ENCODE results near the gene PDLIM1. TPM values are rescaled to one million over a fixed set of nuclear protein-coding genes. Genes with fewer than 3 reads are reported as not detected.

PDLIM1 gene
- total and polyA plus RNA-seq, 5 donors from 2014 or later = 0.83 to 7.3 (median 2.6) TPM; not detected in 1

DNA sequence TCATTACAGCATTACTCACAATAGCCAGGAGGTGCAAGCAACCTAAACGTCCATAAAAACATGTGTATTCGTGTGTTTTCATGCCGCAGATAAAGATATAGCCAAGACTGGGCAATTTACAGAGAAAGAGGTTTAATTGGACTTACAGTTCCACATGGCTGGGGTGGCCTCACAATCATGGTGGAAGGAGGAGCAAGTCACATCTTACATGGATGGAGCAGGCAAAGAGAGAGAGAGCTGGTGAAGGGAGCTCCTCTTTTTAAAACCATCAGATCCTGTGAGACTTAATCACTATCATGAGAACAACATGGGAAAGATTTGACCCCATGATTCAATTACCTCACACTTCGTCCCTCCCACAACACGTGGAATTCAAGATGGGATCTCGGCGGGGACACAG is 33.0 kb downstream of the PDLIM1 start:
- no peak for ATAC-seq (ENCODE audit: low read depth in 2 of 2)

DNA sequence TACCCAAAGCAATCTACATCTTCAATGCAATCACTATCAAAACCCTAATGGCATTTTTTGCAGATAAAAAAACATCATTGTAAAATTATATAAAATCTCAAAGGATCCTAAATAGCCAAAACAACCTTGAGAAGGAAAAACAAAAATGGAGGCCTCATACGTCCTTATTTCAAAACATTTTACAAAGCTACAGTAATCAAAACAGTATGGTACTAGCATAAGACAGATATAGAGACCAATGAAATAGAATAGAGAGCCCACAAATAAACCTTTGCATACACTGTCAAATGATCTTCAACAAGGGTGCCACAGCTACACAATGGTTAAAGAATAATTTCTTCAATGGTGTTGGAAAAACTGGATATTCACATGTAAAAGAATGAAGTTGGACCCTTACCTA is 34.5 kb downstream of the PDLIM1 start:
- DNase-seq = no peak
- Mint-ChIP-seq H3K4me3 (no peak overlapping the region), H3K27ac (no peak overlapping the region), H3K9me3 (peaks cover 0 to 2% (median 0%) of the 10 kb centered on the region in 7 donors), H3K27me3 (peaks cover 15% of the 10 kb centered on the region), H3K4me1 (no peaks in the 10 kb centered on the region), H3K36me3 (no peaks in the 10 kb centered on the region)
- Histone ChIP-seq H3K4me1 (ENCODE audit: control insufficient read depth, insufficient read depth, low read length, poor library complexity, severe bottlenecking) (no peaks in the 10 kb centered on the region), H3K9me3 (ENCODE audit: control insufficient read depth in 2 of 2, low read length in 2 of 2) (no peaks in the 10 kb centered on the region), H3K4me3 (ENCODE audit: low read depth, low read length) (no peak overlapping the region), H3K36me3 (ENCODE audit: control insufficient read depth, insufficient read depth, low read length) (no peaks in the 10 kb centered on the region), H3K27me3 (ENCODE audit: control insufficient read depth, insufficient read depth, low read length) (no peaks in the 10 kb centered on the region), H3K27ac (ENCODE audit: insufficient read depth, low read length, poor library complexity, severe bottlenecking) (no peak overlapping the region)
- ATAC-seq (ENCODE audit: low read depth in 2 of 2) = no peak

More for the DNA sequence above, 33.0 kb downstream of the PDLIM1 start:
- Histone ChIP-seq H3K36me3 (ENCODE audit: control insufficient read depth, insufficient read depth, low read length) (no peaks in the 10 kb centered on the region), H3K27me3 (ENCODE audit: control insufficient read depth, insufficient read depth, low read length) (no peaks in the 10 kb centered on the region), H3K27ac (ENCODE audit: insufficient read depth, low read length, poor library complexity, severe bottlenecking) (no peak overlapping the region), H3K4me3 (ENCODE audit: low read depth, low read length) (no peak overlapping the region), H3K9me3 (ENCODE audit: control insufficient read depth in 2 of 2, low read length in 2 of 2) (no peaks in the 10 kb centered on the region), H3K4me1 (ENCODE audit: control insufficient read depth, insufficient read depth, low read length, poor library complexity, severe bottlenecking) (no peaks in the 10 kb centered on the region)
- Mint-ChIP-seq H3K27ac (no peak overlapping the region), H3K4me3 (no peak overlapping the region), H3K9me3 (peaks cover 0 to 2% (median 0%) of the 10 kb centered on the region in 7 donors), H3K4me1 (no peaks in the 10 kb centered on the region), H3K27me3 (peaks cover 11% of the 10 kb centered on the region), H3K36me3 (no peaks in the 10 kb centered on the region)
- no peak for DNase-seq

DNA sequence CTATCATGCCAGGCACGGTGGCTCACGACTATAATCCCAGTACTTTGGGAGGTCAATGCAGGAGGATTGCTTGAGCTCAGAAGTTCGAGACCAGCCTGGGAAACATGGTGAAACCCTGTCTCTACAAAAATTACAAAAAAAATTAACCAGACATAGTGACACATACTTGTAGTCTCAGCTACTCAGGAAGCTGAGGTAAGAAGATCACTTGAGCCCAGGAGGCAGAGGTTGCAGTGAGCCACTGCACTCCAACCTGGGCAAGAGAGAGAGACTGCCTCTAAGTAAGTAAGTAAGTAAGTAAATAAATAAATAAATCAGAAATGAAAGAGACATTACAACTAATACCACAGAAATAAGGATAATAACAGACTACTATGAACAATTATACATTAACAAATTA is 36.2 kb downstream of the PDLIM1 start:
- H3K4me1 Mint-ChIP-seq = no peaks in the 10 kb centered on the region
- Histone ChIP-seq H3K36me3 (ENCODE audit: control insufficient read depth, insufficient read depth, low read length) (no peaks in the 10 kb centered on the region), H3K4me3 (ENCODE audit: low read depth, low read length) (no peak overlapping the region), H3K4me1 (ENCODE audit: control insufficient read depth, insufficient read depth, low read length, poor library complexity, severe bottlenecking) (no peaks in the 10 kb centered on the region), H3K27ac (ENCODE audit: insufficient read depth, low read length, poor library complexity, severe bottlenecking) (no peak overlapping the region), H3K9me3 (ENCODE audit: control insufficient read depth in 2 of 2, low read length in 2 of 2) (no peaks in the 10 kb centered on the region), H3K27me3 (ENCODE audit: control insufficient read depth, insufficient read depth, low read length) (no peaks in the 10 kb centered on the region)
- no peak for DNase-seq
- H3K4me3 Mint-ChIP-seq = no peak overlapping the region
- no peaks in the 10 kb centered on the region for H3K36me3 Mint-ChIP-seq
- H3K27ac Mint-ChIP-seq = no peak overlapping the region
- H3K9me3 Mint-ChIP-seq = peaks cover 0 to 2% (median 0%) of the 10 kb centered on the region in 7 donors
- no peak for ATAC-seq (ENCODE audit: low read depth in 2 of 2)
- peaks cover 18% of the 10 kb centered on the region for H3K27me3 Mint-ChIP-seq

DNA sequence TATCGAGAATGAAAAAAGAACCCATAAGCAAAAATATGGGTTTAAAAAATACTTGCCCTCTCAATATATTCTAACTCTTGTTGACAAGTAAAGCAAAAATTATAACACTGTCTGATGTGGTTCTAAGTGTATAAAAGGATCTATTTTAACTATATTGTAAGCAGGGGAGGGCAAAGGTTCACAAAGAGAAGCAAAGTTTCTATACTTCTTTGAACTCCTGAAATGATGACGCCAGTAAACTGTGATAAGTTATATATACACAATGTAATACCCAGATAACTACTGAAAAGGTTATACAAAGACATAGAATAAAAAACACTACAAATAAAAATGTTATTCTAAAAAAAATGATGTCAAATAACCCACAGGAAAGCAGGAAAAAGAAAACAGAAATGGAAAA is 37.1 kb downstream of the PDLIM1 start:
- no peak overlapping the region for H3K4me3 Mint-ChIP-seq
- no peaks in the 10 kb centered on the region for H3K27me3 ChIP-seq (ENCODE audit: control insufficient read depth, insufficient read depth, low read length)
- peaks cover 0 to 2% (median 0%) of the 10 kb centered on the region in 7 donors for H3K9me3 Mint-ChIP-seq
- H3K4me1 ChIP-seq (ENCODE audit: control insufficient read depth, insufficient read depth, low read length, poor library complexity, severe bottlenecking) = no peaks in the 10 kb centered on the region
- H3K36me3 ChIP-seq (ENCODE audit: control insufficient read depth, insufficient read depth, low read length) = no peaks in the 10 kb centered on the region
- no peaks in the 10 kb centered on the region for H3K4me1 Mint-ChIP-seq
- H3K4me3 ChIP-seq (ENCODE audit: low read depth, low read length) = no peak overlapping the region
- no peaks in the 10 kb centered on the region for H3K36me3 Mint-ChIP-seq
- no peaks in the 10 kb centered on the region for H3K9me3 ChIP-seq (ENCODE audit: control insufficient read depth in 2 of 2, low read length in 2 of 2)
- ATAC-seq (ENCODE audit: low read depth in 2 of 2) (no peak), DNase-seq (no peak)
- peaks cover 24% of the 10 kb centered on the region for H3K27me3 Mint-ChIP-seq
- H3K27ac ChIP-seq (ENCODE audit: insufficient read depth, low read length, poor library complexity, severe bottlenecking) = no peak overlapping the region
- H3K27ac Mint-ChIP-seq = no peak overlapping the region

DNA sequence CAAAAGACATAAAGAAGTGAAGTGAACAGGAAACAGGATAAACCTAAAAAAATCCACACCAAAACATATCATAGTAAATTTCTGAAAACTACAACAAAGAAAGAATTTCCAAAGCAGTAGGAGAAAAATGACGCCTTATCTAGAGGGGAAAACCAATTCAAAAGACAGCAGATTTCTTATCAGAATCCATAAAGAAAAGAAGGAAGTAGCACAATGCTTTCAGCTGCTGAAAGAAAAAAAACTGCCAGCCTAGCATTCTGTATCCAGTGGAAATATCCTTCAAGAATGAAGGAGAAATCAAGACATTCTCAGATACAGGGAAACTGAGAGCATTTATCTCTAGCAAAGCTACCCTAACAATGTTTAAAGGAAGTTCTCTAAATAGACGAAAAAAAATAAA is 37.8 kb downstream of the PDLIM1 start:
- Mint-ChIP-seq H3K27ac (peak overlapping the region in 1 of 3 donors; percentile 22), H3K36me3 (no peaks in the 10 kb centered on the region), H3K27me3 (peaks cover 24% of the 10 kb centered on the region), H3K4me3 (peak overlapping the region in 1 of 4 donors; percentile 67), H3K9me3 (peaks cover 0 to 2% (median 0%) of the 10 kb centered on the region in 7 donors), H3K4me1 (no peaks in the 10 kb centered on the region)
- Histone ChIP-seq H3K27ac (ENCODE audit: insufficient read depth, low read length, poor library complexity, severe bottlenecking) (no peak overlapping the region), H3K27me3 (ENCODE audit: control insufficient read depth, insufficient read depth, low read length) (no peaks in the 10 kb centered on the region), H3K9me3 (ENCODE audit: control insufficient read depth in 2 of 2, low read length in 2 of 2) (no peaks in the 10 kb centered on the region), H3K4me1 (ENCODE audit: control insufficient read depth, insufficient read depth, low read length, poor library complexity, severe bottlenecking) (no peaks in the 10 kb centered on the region), H3K36me3 (ENCODE audit: control insufficient read depth, insufficient read depth, low read length) (no peaks in the 10 kb centered on the region), H3K4me3 (ENCODE audit: low read depth, low read length) (no peak overlapping the region)
- ATAC-seq (ENCODE audit: low read depth in 2 of 2) = no peak
- no peak for DNase-seq

DNA sequence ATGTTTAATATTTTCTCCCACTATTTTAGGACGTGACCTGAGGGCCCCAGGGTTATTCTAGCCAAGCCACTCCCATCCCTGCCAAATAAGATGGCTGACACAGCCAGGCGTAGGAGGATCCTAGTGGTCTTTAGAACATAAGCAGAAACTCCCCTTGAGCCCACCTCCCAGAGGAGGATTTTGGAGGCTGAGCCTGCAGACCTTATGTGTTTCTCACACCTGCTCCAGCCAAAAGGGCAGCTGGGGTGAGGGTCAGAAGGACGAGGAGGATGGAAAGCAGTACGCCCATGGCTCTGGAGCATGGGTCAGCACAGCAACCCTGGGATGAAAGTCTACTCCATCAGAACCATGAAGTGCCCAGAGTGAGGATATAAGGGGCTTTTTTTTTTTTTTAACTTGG is 39.9 kb downstream of the PDLIM1 start:
- Mint-ChIP-seq H3K27ac (no peak overlapping the region), H3K4me3 (no peak overlapping the region), H3K4me1 (no peaks in the 10 kb centered on the region), H3K36me3 (no peaks in the 10 kb centered on the region), H3K9me3 (peaks cover 0 to 2% (median 0%) of the 10 kb centered on the region in 7 donors), H3K27me3 (peaks cover 24% of the 10 kb centered on the region)
- Histone ChIP-seq H3K4me3 (ENCODE audit: low read depth, low read length) (no peak overlapping the region), H3K27ac (ENCODE audit: insufficient read depth, low read length, poor library complexity, severe bottlenecking) (no peak overlapping the region), H3K36me3 (ENCODE audit: control insufficient read depth, insufficient read depth, low read length) (no peaks in the 10 kb centered on the region), H3K27me3 (ENCODE audit: control insufficient read depth, insufficient read depth, low read length) (no peaks in the 10 kb centered on the region), H3K4me1 (ENCODE audit: control insufficient read depth, insufficient read depth, low read length, poor library complexity, severe bottlenecking) (no peaks in the 10 kb centered on the region), H3K9me3 (ENCODE audit: control insufficient read depth in 2 of 2, low read length in 2 of 2) (no peaks in the 10 kb centered on the region)
- no peak for ATAC-seq (ENCODE audit: low read depth in 2 of 2)
- DNase-seq = no peak

DNA sequence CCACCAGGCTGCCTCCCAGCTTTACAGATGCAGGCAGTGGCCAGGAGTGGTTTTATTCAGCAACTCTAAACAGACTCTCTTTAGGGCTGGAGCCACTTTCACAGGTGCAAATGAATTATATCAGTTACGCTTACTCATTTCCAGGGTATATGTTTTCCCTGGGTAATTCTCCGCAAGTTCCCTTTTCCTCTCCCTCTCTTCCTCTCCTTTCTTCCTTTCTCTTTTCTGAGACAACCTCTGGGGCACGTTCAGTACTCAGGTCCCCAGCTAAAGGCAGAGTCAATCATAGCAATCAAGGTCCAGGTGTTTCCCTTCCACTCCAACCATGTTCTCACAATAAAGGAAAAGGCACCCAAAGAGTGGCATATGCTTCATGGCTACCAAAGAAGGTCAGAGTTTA is 41.3 kb downstream of the PDLIM1 start:
- H3K36me3 Mint-ChIP-seq = no peaks in the 10 kb centered on the region
- DNase-seq (no peak), ATAC-seq (ENCODE audit: low read depth in 2 of 2) (no peak)
- H3K9me3 Mint-ChIP-seq = peaks cover 0 to 2% (median 0%) of the 10 kb centered on the region in 7 donors
- H3K4me1 Mint-ChIP-seq = no peaks in the 10 kb centered on the region
- no peaks in the 10 kb centered on the region for H3K27me3 ChIP-seq (ENCODE audit: control insufficient read depth, insufficient read depth, low read length)
- H3K27me3 Mint-ChIP-seq = peaks cover 30% of the 10 kb centered on the region
- no peaks in the 10 kb centered on the region for H3K9me3 ChIP-seq (ENCODE audit: control insufficient read depth in 2 of 2, low read length in 2 of 2)
- H3K27ac ChIP-seq (ENCODE audit: insufficient read depth, low read length, poor library complexity, severe bottlenecking) = no peak overlapping the region
- H3K27ac Mint-ChIP-seq = no peak overlapping the region
- no peak overlapping the region for H3K4me3 Mint-ChIP-seq
- H3K36me3 ChIP-seq (ENCODE audit: control insufficient read depth, insufficient read depth, low read length) = no peaks in the 10 kb centered on the region
- no peaks in the 10 kb centered on the region for H3K4me1 ChIP-seq (ENCODE audit: control insufficient read depth, insufficient read depth, low read length, poor library complexity, severe bottlenecking)
- no peak overlapping the region for H3K4me3 ChIP-seq (ENCODE audit: low read depth, low read length)

DNA sequence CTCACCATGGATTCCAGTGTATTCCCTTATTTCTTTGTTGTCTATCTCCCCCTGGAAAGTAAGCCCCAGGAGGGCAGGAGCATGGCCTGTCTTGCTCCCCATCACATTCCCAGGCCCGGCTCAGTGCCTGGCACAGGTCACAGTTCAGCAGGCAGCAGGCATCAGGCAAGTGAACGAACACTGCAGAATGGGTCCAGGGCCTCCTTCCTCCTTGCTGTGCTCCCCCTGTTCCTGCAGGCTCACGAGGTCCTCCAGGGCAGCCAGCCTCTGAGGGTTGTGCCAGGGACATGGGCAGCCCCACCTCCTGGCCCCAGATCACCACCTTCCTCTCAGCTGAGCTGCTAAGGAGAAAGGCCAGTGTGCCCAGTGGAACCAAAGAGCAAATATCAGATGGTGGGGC is 41.8 kb downstream of the PDLIM1 start:
- H3K27ac ChIP-seq (ENCODE audit: insufficient read depth, low read length, poor library complexity, severe bottlenecking) = no peak overlapping the region
- no peak overlapping the region for H3K4me3 Mint-ChIP-seq
- no peak for ATAC-seq (ENCODE audit: low read depth in 2 of 2)

More for the DNA sequence above, 41.8 kb downstream of the PDLIM1 start:
- H3K27ac Mint-ChIP-seq = no peak overlapping the region
- Histone ChIP-seq H3K4me1 (ENCODE audit: control insufficient read depth, insufficient read depth, low read length, poor library complexity, severe bottlenecking) (no peaks in the 10 kb centered on the region), H3K36me3 (ENCODE audit: control insufficient read depth, insufficient read depth, low read length) (no peaks in the 10 kb centered on the region), H3K9me3 (ENCODE audit: control insufficient read depth in 2 of 2, low read length in 2 of 2) (no peaks in the 10 kb centered on the region), H3K4me3 (ENCODE audit: low read depth, low read length) (no peak overlapping the region), H3K27me3 (ENCODE audit: control insufficient read depth, insufficient read depth, low read length) (no peaks in the 10 kb centered on the region)
- H3K9me3 Mint-ChIP-seq = peaks cover 0 to 2% (median 0%) of the 10 kb centered on the region in 7 donors
- no peak for DNase-seq
- peaks cover 30% of the 10 kb centered on the region for H3K27me3 Mint-ChIP-seq
- no peaks in the 10 kb centered on the region for H3K36me3 Mint-ChIP-seq
- H3K4me1 Mint-ChIP-seq = no peaks in the 10 kb centered on the region
